CD4-positive, alpha-beta T cell (primary cell): Measurements from ENCODE around the gene AK9. TPM values are rescaled to one million over a fixed set of nuclear protein-coding genes. Genes with fewer than 3 reads are reported as not detected.

Experiments
- ATAC-seq: fragments of 200-7000 bp; cut with Tn5 transposase; one replicate; pipeline ENCODE4 v1.10.0; 2022; ENCODE audit warnings: mild to moderate bottlenecking; ENCODE audit not compliant: poor library complexity
- CTCF ChIA-PET: fragments of 350-600 bp; sonication (Branson Sonifier 250); formaldehyde crosslinking; loops from one replicate; lab custom pipeline; 2021; ENCODE audit warnings: antibody characterized with exemption, inconsistent platforms; lab: Charles Lee
- POLR2A ChIA-PET: fragments of 350-600 bp; sonication (Branson Sonifier 250); formaldehyde crosslinking; loops from one replicate; lab custom pipeline; 2021; ENCODE audit warnings: antibody characterized with exemption, inconsistent platforms; lab: Charles Lee
- DNase-seq, 14 experiments: peaks; one replicate each; pipeline ENCODE4 v3.0.0-alpha.2; 2013 to 2020; ENCODE audit warnings: mixed read lengths in 2 of 14
- H3K27ac ChIP-seq, 2 donors: one replicate each; pipeline versions ENCODE4 v1.5.1 to v1.7.0; 2013; ENCODE audit warnings: low read length in 2 of 2, low read depth in 1 of 2, mild to moderate bottlenecking in 1 of 2
- H3K27me3 ChIP-seq, 2 experiments: 1 replicate in 1 of 2; 2 replicates in 1 of 2; pipeline versions ENCODE4 v1.6.1 to v1.7.0; 2013; ENCODE audit warnings: low read length in 2 of 2, control low read depth in 1 of 2, mild to moderate bottlenecking in 1 of 2, moderate library complexity in 1 of 2; ENCODE audit not compliant: insufficient read depth in 2 of 2, control insufficient read depth in 1 of 2
- H3K36me3 ChIP-seq: one replicate; pipeline ENCODE4 v1.6.1; 2013; ENCODE audit warnings: low read length, control low read depth; ENCODE audit not compliant: insufficient read depth
- H3K4me1 ChIP-seq: one replicate; pipeline ENCODE4 v1.6.1; 2013; ENCODE audit warnings: low read length, control low read depth; ENCODE audit not compliant: insufficient read depth
- H3K4me3 ChIP-seq: one replicate; pipeline ENCODE4 v1.5.1; 2013; ENCODE audit warnings: mild to moderate bottlenecking, low read length, moderate library complexity
- H3K9me3 ChIP-seq, 2 experiments: 1 replicate in 1 of 2; 2 replicates in 1 of 2; pipeline versions ENCODE4 v1.6.1 to v1.7.0; 2013; ENCODE audit warnings: low read length in 2 of 2, mild to moderate bottlenecking in 2 of 2, control low read depth in 1 of 2, moderate library complexity in 1 of 2; ENCODE audit not compliant: control insufficient read depth in 1 of 2, insufficient read depth in 1 of 2
- H3K27ac Mint-ChIP-seq: one replicate; pipeline ENCODE4 v1.8.0; 2020; ENCODE audit warnings: mixed read lengths
- H3K27me3 Mint-ChIP-seq: one replicate; pipeline ENCODE4 v1.8.0; 2021; ENCODE audit warnings: mixed read lengths
- H3K36me3 Mint-ChIP-seq: one replicate; pipeline ENCODE4 v1.8.0; 2021; ENCODE audit warnings: low read depth, mixed read lengths
- H3K4me1 Mint-ChIP-seq: one replicate; pipeline ENCODE4 v1.8.0; 2021; ENCODE audit warnings: low read depth, mixed read lengths
- H3K4me3 Mint-ChIP-seq: one replicate; pipeline ENCODE4 v1.8.0; 2020; ENCODE audit warnings: mild to moderate bottlenecking, mixed read lengths
- H3K9me3 Mint-ChIP-seq: one replicate; pipeline ENCODE4 v1.8.0; 2020; ENCODE audit warnings: mixed read lengths
- intact Hi-C, 2 experiments: fragments of 100-400 bp; cut with DNase I in 1 of 2; cut with micrococcal nuclease in 1 of 2; formaldehyde crosslinking; loops; one replicate each; pipeline versions ENCODE4 v1.15.1 to v1.9.0; 2023 to 2025; cut with DNase I, micrococcal nuclease
- total RNA-seq, 174 experiments: library from RNA in 2 of 174; stranded (reverse) in 2 of 174; gene quantifications; one replicate each; pipeline ENCODE4 v1.2.3 and lab custom pipeline; 2021 to 2026
- TF ChIP-seq, protein P1 (sequence below): fragments of 200-600 bp; IDR thresholded peaks from one replicate; pipeline ENCODE4 v1.8.0; 2022; ENCODE audit warnings: antibody characterized with exemption, mild to moderate bottlenecking

The AK9 gene
- total RNA-seq, 2 experiments from 2014 or later = 5.3 to 6.6 TPM

DNA sequence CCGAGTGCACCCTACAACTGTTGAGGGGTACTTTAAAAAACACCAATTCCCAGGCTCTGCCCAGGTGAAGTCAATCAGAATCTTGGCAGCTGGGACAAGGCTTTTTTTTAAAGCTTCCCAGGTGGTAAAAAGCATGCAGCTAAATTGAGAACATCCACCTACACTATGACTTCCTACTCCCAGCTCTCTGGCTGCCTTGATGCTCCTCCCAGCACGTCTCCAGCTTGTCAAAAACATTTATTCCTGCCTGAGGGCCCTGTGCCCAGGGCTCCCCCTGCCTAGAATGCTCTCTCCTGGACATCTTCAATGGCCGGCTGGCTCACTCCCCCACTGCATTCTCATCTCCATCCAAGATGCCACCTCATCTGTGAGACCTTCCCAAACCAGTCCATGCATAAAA is 217.9 kb downstream of the AK9 start:
- intact Hi-C loops = no loop called here
- no peak overlapping the region for H3K4me3 Mint-ChIP-seq
- ATAC-seq = no peak
- Histone ChIP-seq H3K9me3 (no peaks in the 10 kb centered on the region), H3K36me3 (peaks cover 94% of the 10 kb centered on the region), H3K27me3 (no peaks in the 10 kb centered on the region), H3K4me1 (peaks cover 37% of the 10 kb centered on the region), H3K4me3 (no peak overlapping the region), H3K27ac (no peak overlapping the region)
- no peaks in the 10 kb centered on the region for H3K9me3 Mint-ChIP-seq
- DNase-seq = no peak
- TF ChIP-seq, protein P1, sequence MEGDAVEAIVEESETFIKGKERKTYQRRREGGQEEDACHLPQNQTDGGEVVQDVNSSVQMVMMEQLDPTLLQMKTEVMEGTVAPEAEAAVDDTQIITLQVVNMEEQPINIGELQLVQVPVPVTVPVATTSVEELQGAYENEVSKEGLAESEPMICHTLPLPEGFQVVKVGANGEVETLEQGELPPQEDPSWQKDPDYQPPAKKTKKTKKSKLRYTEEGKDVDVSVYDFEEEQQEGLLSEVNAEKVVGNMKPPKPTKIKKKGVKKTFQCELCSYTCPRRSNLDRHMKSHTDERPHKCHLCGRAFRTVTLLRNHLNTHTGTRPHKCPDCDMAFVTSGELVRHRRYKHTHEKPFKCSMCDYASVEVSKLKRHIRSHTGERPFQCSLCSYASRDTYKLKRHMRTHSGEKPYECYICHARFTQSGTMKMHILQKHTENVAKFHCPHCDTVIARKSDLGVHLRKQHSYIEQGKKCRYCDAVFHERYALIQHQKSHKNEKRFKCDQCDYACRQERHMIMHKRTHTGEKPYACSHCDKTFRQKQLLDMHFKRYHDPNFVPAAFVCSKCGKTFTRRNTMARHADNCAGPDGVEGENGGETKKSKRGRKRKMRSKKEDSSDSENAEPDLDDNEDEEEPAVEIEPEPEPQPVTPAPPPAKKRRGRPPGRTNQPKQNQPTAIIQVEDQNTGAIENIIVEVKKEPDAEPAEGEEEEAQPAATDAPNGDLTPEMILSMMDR = no peak
- ChIA-PET CTCF (interaction anchor here (1.0 kb wide), 1 partner anchor 18 kb away, joined by 3 read pairs; no protein-coding TSS in a partner anchor), POLR2A (no interaction called here)
- peaks cover 98% of the 10 kb centered on the region for H3K36me3 Mint-ChIP-seq
- peaks cover 77% of the 10 kb centered on the region for H3K4me1 Mint-ChIP-seq
- H3K27me3 Mint-ChIP-seq = no peaks in the 10 kb centered on the region
- no peak overlapping the region for H3K27ac Mint-ChIP-seq

DNA sequence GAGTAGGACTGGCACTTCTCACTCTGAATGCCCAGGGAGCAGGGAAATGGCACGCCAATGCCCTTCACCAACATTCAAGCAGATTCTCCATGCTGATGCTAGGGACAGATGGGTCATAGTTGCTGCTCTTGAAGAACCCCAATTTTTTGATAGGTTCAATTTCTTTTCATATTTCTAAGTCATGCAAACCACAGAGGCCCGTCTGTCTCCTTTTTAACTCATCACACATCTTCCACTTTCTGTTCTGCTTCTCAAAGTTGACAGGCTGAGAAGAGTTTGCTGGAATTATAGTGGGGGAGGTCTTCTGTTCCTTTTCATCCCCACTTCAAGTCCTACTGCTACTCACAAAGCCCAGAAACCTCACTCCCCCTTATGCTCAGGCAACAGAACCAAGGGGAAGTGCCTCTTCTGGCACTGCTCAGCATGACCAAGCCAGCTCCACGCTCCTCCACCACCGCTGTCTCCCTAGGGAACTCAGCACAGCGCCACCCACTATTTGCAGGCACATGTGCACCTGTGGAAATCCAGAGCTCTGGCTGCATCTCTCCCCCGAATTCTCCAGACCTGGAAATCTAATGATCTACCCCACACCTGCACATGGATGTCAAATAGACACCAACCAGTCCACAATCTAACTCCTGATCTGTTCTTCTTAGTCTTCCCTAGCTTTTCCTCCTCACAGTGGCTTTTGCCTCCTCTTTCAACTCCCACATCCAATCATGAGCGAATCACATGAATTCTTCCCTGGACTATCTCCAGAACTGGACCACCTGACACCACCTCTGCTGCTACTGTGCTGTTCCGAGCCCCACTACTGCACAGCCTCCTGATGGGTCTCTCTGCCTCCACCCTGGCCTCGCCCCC is 218.6 kb downstream of the AK9 start:
- H3K9me3 ChIP-seq = no peaks in the 10 kb centered on the region
- H3K4me3 ChIP-seq = no peak overlapping the region
- TF ChIP-seq, protein P1 = no peak
- POLR2A ChIA-PET = no interaction called here
- CTCF ChIA-PET = interaction anchor here (1.0 kb wide), 1 partner anchor 19 kb away, joined by 3 read pairs; no protein-coding TSS in a partner anchor
- H3K27ac Mint-ChIP-seq = peak overlapping the region; percentile 37
- intact Hi-C loops = no loop called here
- H3K4me1 Mint-ChIP-seq = peaks cover 75% of the 10 kb centered on the region
- peaks cover 98% of the 10 kb centered on the region for H3K36me3 Mint-ChIP-seq
- H3K27me3 ChIP-seq = no peaks in the 10 kb centered on the region
- DNase-seq = no peak
- ATAC-seq = no peak
- peaks cover 94% of the 10 kb centered on the region for H3K36me3 ChIP-seq
- H3K27ac ChIP-seq = no peak overlapping the region
- H3K27me3 Mint-ChIP-seq = no peaks in the 10 kb centered on the region
- H3K9me3 Mint-ChIP-seq = no peaks in the 10 kb centered on the region
- no peak overlapping the region for H3K4me3 Mint-ChIP-seq
- H3K4me1 ChIP-seq = peaks cover 30% of the 10 kb centered on the region

DNA sequence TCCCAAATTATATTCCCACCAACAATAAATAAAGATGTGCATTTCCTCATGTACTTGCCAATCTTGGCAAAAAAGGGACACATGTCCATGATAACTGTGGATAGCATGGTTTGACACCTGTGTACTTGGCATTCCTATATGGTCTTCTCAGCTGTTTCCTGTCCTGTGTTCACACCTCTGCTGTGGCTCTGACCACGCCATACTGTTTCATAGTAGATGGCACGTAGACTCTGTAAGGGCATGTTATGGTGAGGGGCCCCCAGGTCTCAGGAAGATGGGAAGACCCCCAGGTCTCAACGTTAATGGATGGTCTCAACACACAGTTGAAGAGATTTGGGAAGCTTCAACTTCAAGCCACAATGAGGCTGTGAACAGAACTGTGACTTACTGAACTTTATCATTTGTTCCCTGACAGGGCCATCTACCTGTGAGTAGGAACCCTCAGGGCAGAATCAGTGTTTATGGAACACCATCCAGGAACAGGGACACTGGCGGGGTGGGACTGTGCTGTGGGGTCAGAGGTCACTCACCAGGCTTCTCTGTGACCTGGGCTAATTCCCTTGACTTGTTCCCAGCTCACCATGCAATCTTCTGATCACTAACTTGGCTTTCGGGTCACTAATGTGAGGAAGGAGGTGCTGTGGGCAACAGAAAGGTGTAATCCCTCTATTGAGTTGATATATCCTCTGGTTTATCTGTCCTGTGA is 219.7 kb downstream of the AK9 start:
- peaks cover 19% of the 10 kb centered on the region for H3K4me1 ChIP-seq
- Mint-ChIP-seq H3K27me3 (no peaks in the 10 kb centered on the region), H3K4me1 (peaks cover 70% of the 10 kb centered on the region), H3K27ac (peak overlapping the region; percentile 59), H3K36me3 (peaks cover 99% of the 10 kb centered on the region), H3K4me3 (no peak overlapping the region), H3K9me3 (no peaks in the 10 kb centered on the region)
- ChIA-PET CTCF (interaction anchor here (0.5 kb wide), 1 partner anchor 34 kb away, joined by 3 read pairs; no protein-coding TSS in a partner anchor), POLR2A (no interaction called here)
- H3K36me3 ChIP-seq = peaks cover 96% of the 10 kb centered on the region
- no peak overlapping the region for H3K4me3 ChIP-seq
- H3K27me3 ChIP-seq = no peaks in the 10 kb centered on the region
- DNase-seq (no peak), ATAC-seq (no peak)
- no peaks in the 10 kb centered on the region for H3K9me3 ChIP-seq
- TF ChIP-seq, protein P1 = no peak
- no peak overlapping the region for H3K27ac ChIP-seq
- intact Hi-C loops = no loop called here
